ENCODE measurements around the gene ELAVL4. TPM values are rescaled to one million over a fixed set of nuclear protein-coding genes. Genes with fewer than 3 reads are reported as not detected.

ELAVL4 gene
- total and polyA plus RNA-seq, 8 donors, result 0.60 to 10.3 (median 1.4) TPM

- no peak for FAIRE-seq
- Histone ChIP-seq H3K27ac (no peak overlapping the region), H3K4me3 (no peak overlapping the region), H3K9me3 (no peaks in the 10 kb centered on the region), H3K36me3 (no peaks in the 10 kb centered on the region), H3K27me3 (no peaks in the 10 kb centered on the region), H3K4me1 (no peaks in the 10 kb centered on the region)
- ATAC-seq, result no peak
- TF ChIP-seq, protein P1, sequence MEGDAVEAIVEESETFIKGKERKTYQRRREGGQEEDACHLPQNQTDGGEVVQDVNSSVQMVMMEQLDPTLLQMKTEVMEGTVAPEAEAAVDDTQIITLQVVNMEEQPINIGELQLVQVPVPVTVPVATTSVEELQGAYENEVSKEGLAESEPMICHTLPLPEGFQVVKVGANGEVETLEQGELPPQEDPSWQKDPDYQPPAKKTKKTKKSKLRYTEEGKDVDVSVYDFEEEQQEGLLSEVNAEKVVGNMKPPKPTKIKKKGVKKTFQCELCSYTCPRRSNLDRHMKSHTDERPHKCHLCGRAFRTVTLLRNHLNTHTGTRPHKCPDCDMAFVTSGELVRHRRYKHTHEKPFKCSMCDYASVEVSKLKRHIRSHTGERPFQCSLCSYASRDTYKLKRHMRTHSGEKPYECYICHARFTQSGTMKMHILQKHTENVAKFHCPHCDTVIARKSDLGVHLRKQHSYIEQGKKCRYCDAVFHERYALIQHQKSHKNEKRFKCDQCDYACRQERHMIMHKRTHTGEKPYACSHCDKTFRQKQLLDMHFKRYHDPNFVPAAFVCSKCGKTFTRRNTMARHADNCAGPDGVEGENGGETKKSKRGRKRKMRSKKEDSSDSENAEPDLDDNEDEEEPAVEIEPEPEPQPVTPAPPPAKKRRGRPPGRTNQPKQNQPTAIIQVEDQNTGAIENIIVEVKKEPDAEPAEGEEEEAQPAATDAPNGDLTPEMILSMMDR (IDR thresholded peaks at IDR 0.05), result no peak
- DNase-seq, result no peak
- intact Hi-C loops (cut with DNase I), result no loop called here
- WGBS, 2 donors, result 55 to 77% methylated on average over 3 of the region's 3 CpGs
Measured at GRCh38 chr1:50152236-50152635, 43.5 kb downstream of the ELAVL4 start.

DNA sequence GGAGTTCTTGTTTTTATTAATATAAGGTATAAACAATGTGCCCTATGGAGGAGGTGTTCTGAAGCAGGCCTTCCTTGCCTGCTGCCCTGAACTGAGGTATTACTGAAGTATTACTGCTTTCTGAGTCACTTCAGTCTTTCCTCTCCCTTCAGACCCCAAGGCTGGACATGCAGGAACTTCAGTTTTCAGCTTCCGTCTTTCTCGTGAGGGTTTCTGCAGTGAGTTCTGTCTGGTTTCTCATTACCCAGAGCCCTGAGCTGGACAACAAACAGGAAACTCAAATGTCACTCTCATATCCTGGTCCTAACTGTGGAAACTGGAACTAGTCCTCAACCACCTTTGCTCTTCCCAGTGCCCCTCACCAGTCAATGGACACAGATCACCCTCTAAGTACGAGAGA, 46.8 kb downstream of the ELAVL4 start:
- Histone ChIP-seq H3K27ac (no peak overlapping the region), H3K4me1 (no peaks in the 10 kb centered on the region), H3K27me3 (no peaks in the 10 kb centered on the region), H3K4me3 (no peak overlapping the region), H3K36me3 (no peaks in the 10 kb centered on the region), H3K9me3 (no peaks in the 10 kb centered on the region)
- 62 to 68% methylated on average over 3 of the region's 3 CpGs for WGBS, 2 donors
- no peak for FAIRE-seq
- intact Hi-C loops (cut with DNase I), result no loop called here
- TF ChIP-seq, protein P1 (IDR thresholded peaks at IDR 0.05), result no peak
- no peak for DNase-seq
- ATAC-seq, result peak in 1 of 4 donors; percentile 32

DNA sequence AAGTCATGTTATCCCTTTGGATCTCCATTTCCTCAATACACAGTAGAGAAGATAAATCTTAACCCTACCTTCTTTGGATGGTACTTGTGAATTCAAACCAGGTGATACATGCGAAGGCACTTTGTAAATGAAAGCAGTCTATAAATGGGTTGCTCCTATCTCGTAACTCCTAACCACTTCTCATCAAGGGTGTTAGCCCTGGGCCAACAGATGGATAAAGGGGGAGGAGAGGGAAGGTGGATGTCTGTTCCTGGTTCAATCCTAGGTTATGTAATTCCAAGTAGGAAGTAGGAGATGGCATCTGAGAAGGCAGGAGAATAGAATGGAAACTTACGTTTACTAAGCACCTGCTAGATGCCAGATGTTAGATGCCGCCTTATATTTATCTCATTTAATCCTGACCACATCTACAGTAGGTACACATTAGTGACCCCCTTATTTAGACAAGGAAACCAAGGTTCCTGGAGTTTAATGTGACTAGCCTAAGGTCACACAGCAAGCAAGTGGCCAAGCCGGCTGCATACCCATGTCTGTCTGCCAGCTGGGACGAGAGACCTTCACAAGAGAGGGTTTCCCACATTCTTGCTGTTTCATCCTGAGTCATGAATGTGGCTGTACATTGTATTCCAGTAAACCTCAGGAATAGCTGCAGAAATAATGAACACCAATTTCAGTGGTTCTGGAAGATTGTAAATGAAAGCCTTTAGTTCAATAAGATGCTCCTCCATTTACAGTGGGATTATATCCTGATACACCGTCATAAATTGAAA, 47.7 kb downstream of the ELAVL4 start:
- TF ChIP-seq, protein P1 (IDR thresholded peaks at IDR 0.05), result no peak
- WGBS, 2 donors, result 70 to 80% methylated on average over 7 of the region's 7 CpGs
- no peaks in the 10 kb centered on the region for H3K36me3 ChIP-seq
- no peak overlapping the region for H3K4me3 ChIP-seq
- H3K27ac ChIP-seq, result no peak overlapping the region
- ATAC-seq (no peak), DNase-seq (no peak), FAIRE-seq (no peak)
- no peaks in the 10 kb centered on the region for H3K9me3 ChIP-seq
- H3K4me1 ChIP-seq, result no peaks in the 10 kb centered on the region
- no peaks in the 10 kb centered on the region for H3K27me3 ChIP-seq
- intact Hi-C loops (cut with DNase I), result no loop called here

DNA sequence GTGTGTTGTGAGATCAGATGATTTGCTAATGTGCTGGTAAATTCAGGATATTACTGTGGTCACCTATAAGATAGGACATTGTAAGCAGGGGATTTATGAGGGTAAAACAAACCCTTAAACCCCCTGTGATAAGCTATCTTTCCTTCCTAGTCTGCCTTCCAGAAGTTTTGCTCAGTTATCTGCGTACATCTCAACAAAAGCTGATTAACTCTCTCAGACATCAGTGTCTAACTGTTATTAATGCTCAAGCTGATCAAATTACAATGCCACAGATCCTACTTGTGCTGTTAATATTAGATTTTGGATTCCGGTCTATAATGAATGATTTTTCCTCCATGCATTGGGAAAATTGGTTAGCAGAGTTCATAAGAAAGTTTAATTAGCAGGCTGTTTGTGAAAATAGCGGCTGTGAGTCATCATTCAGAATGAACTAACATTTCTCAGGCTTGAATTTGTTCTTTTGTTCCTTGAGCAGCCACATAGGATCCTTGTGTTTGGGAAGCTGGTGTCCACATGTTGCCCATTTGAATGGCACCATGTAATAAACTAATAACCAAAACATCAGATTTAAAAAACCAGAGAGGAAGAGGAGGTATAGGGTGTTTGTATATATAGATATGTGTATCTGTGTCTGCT, 48.7 kb downstream of the ELAVL4 start:
- Histone ChIP-seq H3K4me1 (no peaks in the 10 kb centered on the region), H3K9me3 (no peaks in the 10 kb centered on the region), H3K27me3 (no peaks in the 10 kb centered on the region), H3K27ac (no peak overlapping the region), H3K4me3 (no peak overlapping the region), H3K36me3 (no peaks in the 10 kb centered on the region)
- TF ChIP-seq, protein P1 (IDR thresholded peaks at IDR 0.05), result no peak
- intact Hi-C loops (cut with DNase I), result no loop called here
- no peak for FAIRE-seq
- 68 to 70% methylated on average over 3 of the region's 3 CpGs for WGBS, 2 donors
- no peak for DNase-seq
- ATAC-seq, result no peak

GRCh38 chr1:50158421-50158820, 49.7 kb downstream of the ELAVL4 start:
- no peaks in the 10 kb centered on the region for H3K4me1 ChIP-seq
- H3K4me3 ChIP-seq, result no peak overlapping the region
- no peaks in the 10 kb centered on the region for H3K27me3 ChIP-seq
- ATAC-seq (no peak), FAIRE-seq (no peak), DNase-seq (no peak)
- H3K9me3 ChIP-seq, result no peaks in the 10 kb centered on the region
- WGBS, 2 donors, result 79 to 82% methylated on average over 1 of the region's 1 CpG
- no peak overlapping the region for H3K27ac ChIP-seq
- TF ChIP-seq, protein P1 (IDR thresholded peaks at IDR 0.05), result no peak
- no peaks in the 10 kb centered on the region for H3K36me3 ChIP-seq
- intact Hi-C loops (cut with DNase I), result no loop called here
